ENCODE data around the gene CFAP74.

Gene CFAP74

DNA sequence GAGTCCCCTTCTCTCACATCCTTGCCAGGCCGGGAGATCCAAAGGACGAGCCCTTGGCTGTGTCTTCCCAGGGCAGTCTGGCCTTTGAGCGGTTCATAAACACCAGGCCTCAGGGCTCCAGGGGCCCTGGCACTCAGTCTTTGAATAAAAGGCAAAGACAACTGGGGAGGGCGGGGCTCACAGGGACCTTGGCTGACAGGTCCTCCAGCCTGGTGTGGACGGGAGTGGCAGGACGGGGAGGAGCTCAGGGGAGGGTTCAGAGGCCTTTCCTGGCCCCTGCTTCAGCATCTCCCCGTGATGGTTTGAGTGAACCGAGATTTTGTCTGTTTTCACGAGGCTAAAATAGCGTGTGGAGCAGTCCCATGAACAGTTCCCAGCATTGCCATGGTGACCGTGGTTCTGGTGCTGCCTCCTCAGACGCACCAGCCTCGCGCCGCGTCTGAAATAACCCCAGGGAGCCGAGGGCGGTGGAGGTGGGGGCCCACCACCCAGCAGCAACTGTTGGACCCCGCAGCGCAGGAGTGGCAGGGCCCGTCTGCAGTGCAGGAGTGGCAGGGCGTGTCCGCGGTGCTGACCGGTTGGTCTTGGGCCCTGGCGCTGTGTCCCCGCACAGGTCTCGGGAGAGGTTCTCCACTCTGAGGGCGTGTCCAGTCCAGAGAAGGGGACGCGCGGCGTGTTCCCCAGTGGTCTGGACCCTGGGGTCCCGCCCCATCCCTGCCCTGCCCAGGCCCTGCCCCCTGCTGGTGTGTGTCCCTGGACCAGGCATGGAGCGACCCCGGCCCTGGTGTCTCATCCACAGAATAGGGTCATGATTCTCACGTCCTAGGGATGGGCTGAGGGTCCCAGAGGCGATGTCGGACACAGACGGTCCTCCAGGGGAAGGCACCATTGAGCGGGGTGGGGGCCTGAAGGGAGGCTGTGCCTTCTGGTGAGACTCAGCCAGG is 39.5 kb upstream of the CFAP74 start:
- no peak for DNase-seq (ENCODE audit: low spot score)

DNA sequence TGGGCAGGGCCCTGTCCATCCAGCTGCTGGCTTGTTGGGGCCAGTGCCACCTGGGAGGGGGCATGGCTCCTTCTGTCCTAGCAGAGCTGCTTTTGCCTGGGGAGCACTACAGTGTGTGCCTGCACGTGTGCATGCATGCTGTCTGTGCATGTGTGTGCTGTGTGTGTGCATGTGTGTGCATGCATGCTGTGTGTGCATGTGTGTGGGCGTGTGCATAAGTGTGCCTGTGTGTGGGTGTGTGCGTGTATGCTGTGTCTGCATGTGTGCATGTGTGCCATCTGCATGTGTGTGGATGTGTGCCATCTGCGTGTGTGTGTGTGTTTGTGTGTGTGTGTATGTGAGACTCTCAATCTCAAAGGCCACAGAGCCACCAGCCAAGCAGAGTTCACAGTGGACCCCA is 38.3 kb upstream of the CFAP74 start:
- DNase-seq (ENCODE audit: low spot score): no peak

DNA sequence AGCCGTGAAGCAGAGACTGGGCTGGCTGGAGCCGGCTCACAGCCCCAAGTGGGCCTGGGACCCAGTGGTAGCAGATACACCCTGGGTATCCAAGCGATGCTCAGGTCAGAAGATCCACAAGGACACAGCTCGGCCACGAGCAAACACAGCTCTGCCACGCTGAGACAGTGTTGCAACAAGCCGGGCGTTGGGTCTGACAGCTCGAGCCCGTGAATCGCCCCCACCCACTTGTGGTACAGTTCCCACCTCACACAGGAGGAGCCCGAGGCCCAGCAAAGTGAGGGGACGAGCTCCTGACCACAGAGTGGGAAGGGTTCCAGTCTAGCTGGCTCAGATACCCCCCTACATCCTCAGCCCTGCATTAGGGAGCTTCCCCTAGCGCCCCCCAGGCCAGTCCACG is 37.7 kb upstream of the CFAP74 start:
- DNase-seq (ENCODE audit: low spot score): no peak

DNA sequence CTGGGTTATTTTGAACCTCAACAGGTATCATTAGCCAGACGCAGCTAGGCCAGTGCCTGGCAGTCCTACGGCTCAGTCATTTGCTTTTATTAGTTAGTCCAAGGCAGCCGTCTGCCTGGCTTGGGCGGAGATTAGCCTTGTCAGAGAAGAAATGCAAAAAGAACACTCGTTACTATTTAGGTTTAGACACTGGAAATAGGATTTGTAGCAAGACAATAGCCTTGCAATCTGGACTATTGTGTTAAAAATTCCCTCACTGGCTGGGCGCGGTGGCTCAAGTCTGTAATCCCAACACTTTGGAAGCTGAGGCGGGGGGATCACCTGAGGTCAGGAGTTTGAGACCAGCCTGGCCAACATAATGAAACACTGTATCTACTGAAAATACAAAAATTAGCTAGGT is 35.7 kb upstream of the CFAP74 start:
- no peak for DNase-seq (ENCODE audit: low spot score)

DNA sequence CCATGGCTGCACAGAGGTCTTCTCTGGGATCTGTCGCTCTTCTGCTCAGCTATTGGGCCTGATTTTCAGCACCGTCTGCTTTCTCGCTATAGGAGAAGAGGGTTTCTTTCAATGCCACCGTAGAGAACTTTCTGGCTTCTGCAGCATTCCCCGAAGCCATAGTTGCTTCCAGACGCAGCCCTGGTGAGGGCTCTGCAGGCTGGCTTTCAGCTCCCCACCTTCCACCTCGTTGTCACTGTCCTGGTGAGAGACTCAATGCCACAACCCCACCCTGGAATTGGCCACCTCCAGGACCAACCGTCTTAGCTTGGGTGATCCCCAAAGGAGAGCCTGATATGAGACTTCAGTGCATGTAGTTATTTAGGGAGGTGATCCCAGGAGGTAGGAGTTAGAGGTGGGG is 34.6 kb upstream of the CFAP74 start:
- no peak for DNase-seq (ENCODE audit: low spot score)

DNA sequence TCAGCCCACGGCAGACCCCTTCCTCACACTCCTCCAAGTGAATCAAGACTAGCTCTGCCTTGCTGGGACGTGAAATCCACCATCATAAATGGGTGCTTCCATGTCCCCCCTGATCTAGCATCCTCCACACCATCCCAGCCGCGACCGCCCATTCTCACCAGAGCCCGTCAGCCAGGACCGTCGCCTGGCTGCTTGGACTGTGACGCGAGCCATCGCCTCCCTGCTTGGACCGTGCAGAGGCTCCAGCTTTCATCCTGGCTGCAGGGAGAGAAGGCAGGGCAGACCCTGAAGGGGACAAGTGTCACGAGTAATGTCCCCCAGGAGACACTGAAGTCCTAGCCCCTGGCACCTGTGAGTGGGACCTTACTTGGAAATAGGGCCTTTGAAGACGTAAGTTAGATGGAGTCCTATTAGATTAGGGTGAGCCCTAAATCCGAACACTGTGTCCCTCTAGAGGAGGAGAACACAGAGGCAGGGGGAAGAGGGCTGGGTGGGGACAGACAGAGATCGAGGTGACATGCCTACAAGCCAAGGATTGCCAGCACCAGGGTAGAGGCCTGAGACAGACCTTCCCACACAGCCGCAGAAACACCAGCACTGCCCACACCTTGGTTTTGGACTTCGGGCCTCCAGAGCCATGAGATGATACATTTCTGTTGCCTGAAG is 33.9 kb upstream of the CFAP74 start:
- no peak for DNase-seq (ENCODE audit: low spot score)

DNA sequence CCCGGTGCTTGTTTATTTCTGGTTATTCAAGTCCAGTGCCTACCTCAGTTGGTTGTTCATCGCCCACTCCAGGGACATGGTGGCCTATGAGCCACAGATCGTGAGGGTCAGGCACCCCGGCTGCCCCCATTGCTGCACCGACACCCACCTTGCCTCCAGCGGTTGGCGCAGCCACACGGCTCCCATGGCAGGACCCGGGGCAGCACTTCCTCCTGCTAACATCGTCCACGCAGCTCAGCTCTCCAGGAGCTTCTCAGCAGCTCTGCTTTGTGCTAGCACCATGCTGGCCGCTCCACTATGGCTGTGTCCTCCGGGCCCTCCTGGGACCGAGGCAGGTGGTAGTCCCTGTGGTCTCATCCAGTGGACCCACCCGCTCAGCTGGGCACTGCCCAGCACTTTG is 32.7 kb upstream of the CFAP74 start:
- no peak for DNase-seq (ENCODE audit: low spot score)

DNA sequence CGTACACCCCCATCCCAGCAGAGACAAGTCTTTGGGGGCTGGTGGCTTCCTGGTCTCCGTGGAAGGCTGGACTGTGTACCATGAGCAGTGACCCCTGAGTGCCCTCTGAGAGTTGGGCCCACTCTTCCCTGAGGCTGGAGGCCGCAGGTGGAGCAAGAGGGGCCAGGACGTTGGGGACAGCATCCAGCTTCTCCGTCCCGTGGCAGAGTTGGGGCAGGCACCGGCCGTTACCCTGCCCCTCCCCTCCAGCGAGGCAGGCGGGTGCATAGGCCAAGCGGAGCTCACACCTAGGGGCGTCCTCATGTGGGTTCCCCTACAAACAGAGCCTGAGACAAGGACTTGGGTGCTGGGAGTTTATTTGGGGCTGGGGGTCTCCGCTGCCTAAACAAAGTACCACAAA is 29.6 kb upstream of the CFAP74 start:
- DNase-seq (ENCODE audit: low spot score): no peak

DNA sequence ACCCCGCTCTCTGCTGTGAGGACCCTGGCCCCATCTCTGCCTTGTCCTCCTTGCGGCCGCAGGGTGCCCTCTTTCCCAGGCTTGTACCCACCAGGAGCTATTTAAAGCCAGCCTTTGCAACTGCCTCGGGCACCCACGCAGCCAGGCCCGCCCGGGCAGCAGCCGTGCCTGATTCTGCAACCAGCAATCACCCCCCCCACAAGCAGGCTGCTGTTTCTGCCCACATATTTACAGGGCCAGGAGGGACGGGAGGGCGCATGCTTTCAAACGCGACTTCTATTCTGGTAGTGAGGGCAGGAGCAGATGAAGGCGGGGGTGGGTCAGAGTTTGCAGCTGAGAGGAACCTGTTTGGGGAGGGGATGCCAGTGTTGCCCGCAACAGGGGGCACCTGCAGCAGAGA is 29.2 kb upstream of the CFAP74 start:
- no peak for DNase-seq (ENCODE audit: low spot score)

DNA sequence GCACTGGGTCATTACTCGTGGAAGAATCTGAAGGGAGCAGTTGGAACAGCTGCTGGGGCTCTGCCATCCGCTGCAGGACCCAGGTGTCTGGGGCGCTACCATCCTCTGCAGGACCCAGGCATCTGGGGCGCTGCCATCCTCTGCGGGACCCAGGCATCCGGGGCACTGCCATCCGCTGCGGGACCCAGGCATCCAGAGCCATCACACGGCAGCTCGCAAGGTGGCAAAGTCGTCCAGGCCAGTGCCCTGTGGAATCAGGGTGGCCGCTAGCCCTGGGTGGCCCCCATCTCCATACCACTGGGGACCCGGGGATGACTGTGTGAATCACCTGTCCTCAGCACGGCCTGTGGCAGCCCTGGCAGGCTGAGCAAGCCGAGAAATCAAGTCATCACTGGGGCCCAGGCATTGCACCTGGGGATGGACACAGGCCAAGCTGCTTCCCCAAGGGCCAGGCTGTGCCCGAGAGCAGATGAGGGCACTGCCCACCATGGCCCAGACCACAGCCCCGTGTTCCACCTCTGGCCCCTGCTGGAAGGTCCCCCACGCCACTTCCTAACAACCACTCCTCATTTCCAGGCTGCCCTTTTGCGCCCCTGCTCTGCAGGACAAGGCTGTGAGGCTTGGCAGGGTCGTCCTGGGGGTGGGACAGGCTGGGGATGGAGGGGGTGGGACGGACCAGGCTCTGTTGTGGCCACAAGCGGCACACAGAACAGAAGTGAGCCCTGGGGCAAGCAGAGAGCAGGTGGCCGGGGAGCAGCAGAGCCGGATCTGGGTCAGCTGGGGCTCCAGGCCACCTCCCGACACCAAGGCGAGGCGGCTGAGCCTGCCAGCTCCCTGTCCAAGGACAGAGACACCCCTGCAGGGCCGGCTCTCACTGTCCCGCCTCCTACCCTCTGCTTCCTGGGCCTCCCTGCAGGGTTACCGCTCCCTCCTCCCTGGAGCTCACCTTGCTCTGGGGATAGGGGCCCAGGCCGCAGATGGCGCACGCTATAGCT is 28.3 kb upstream of the CFAP74 start:
- no peak for DNase-seq (ENCODE audit: low spot score)

DNA sequence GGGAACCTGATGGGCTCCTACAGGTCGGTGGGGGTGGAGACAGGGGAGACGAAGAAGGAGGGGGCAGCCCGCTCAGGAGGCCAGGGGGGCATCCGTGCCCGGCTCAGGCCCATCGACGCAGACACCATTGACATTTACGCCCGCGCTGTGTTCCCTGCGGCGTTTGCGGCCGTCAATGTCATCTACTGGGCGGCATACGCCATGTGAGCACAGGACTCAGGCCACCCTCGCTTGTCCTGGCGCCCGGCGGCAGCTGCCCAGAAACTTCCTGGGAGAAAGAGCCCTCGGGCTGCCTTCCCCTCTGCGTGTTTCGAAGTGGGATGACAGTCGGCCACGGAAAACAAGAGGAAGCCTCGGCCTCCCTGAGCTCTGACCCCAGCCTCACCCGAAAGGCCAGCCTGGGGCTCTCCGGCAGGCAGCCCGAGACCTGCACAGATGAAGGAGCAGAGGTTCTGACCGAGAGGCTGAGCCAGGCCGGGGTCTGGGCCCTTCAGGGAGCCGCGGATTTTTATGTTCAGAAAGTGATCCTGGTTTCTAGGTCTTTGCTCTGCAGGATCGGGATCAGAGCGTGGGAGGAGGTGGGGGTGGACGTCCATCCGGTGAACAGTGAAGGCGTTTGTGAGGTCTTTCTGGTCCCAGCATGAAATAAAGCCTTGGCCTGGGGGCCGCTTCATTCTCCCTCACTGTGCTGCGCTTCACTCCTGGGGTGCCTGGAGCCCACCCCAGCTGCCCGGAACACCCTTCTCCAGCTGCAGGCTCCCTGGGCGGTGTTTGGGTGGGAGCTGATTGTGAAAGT is 26.7 kb upstream of the CFAP74 start:
- no peak for DNase-seq (ENCODE audit: low spot score)

DNA sequence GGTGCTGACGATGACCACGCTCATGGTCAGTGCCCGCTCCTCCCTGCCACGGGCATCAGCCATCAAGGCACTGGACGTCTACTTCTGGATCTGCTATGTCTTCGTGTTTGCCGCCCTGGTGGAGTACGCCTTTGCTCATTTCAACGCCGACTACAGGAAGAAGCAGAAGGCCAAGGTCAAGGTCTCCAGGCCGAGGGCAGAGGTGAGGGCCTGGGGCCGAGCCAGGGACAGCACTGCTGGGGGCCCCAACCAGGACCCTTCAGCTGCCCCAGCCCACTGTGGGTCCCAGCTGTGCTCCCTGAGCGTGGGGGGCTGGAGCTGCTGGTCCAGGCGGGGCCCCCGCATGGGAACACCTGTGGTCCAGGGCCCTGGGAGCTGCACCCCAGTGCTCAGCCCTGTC is 26.0 kb upstream of the CFAP74 start:
- no peak for DNase-seq (ENCODE audit: low spot score)

DNA sequence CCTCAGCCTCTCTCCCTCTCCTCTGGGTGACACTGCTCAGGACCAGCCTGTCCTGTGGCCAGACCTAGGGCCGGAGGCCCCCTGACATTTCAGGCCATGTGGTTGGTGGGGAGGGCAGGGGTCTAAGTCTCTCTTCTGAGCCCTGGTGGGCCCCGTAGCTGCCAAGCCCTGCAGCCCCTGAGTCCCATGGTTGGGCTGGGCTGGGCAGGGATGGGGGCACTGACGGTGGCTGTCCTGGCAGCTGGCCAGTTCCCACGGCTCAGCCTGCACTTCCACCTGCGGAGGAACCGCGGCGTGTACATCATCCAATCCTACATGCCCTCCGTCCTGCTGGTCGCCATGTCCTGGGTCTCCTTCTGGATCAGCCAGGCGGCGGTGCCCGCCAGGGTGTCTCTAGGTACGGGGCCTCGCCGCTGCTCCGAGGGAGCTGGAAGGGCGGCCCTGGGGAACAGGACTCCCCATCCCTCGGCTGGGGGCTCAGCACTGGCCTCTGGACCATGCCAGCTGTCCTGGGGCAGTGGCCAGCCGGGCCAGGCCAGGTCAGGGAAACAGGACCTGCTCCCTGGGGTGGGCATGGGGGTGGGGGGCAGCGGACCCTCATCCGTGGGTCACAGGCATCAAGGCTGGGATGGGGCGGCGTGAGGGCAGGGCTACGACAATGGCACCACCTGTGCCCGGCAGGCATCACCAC is 25.4 kb upstream of the CFAP74 start:
- no peak for DNase-seq (ENCODE audit: low spot score)

DNA sequence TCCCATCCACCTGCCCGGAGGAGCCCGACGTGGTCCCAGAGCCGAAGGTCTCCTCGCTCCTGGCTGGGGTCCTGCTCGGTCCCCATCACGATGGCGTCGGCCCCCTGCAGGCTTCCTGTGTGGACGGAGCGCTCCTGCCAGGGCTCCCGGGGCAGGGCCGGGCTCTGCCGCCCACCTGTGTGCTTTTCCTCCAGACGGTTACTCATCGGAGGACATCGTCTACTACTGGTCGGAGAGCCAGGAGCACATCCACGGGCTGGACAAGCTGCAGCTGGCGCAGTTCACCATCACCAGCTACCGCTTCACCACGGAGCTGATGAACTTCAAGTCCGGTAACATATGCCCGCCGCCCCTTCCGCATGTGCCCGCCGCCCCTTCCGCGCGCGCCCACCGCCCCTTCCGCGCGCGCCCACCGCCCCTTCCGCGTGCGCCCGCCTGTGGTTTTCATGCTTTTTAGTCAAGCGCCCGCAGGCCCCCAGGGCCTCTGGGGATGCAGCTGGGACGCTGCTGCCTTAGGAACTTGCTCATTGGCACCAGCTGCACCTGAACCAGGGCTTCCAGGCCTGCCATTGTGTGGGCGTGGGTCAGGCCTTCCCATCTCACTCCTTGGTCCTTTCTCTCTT is 24.5 kb upstream of the CFAP74 start:
- DNase-seq (ENCODE audit: low spot score): no peak

DNA sequence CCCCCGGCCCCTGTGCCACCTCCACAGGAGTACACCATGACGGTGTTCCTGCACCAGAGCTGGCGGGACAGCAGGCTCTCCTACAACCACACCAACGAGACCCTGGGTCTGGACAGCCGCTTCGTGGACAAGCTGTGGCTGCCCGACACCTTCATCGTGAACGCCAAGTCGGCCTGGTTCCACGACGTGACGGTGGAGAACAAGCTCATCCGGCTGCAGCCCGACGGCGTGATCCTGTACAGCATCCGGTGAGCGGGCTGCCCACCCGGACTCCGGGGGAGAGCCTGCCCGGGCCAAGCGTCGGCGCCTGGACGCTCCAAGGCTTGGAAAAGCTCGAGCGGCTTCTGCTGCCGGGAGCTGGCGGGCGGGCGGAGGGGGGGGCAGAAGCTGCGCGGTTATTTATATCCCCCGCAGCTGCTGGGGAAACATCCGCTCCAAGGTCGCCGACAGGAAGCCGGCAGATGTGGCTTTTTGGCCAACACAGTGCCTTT is 21.9 kb upstream of the CFAP74 start:
- DNase-seq (ENCODE audit: low spot score): no peak

DNA sequence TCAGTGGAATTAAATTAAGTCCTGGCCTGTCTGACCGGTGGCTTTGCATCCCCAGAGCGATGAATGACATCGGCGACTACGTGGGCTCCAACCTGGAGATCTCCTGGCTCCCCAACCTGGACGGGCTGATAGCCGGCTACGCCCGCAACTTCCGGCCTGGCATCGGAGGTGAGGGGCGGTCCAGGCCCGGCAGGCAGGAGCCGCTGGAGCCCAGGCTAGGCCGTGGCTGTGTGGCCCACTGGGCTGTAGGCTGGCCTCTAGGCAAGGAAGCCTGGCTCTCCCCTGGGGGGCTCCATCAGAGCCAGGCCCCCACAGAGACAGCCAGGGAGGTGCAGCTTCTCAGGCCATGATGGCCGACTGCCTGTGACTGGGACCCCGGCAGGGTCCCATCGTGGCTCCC is 21.3 kb upstream of the CFAP74 start:
- DNase-seq (ENCODE audit: low spot score): no peak

DNA sequence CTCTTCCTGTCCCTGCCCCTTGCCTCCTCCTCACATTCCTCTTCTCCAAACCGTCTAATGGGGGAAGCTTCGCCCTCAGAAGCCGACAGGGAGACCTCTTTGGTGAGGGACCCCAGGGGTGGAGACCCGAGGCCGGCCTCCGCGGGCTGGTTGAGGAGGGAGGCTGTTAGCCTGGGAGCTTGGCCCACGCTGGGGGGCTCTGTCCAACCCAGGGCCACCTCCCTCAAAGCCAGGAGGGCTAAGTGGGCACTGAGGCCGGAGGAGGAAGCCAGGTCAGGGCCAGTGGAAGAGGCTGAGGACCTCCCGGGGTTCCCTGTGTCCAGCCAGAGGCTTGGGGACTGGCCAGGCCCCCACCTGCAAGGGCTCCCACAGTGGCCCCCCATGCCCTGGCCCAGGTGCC is 20.9 kb upstream of the CFAP74 start:
- no peak for DNase-seq (ENCODE audit: low spot score)

DNA sequence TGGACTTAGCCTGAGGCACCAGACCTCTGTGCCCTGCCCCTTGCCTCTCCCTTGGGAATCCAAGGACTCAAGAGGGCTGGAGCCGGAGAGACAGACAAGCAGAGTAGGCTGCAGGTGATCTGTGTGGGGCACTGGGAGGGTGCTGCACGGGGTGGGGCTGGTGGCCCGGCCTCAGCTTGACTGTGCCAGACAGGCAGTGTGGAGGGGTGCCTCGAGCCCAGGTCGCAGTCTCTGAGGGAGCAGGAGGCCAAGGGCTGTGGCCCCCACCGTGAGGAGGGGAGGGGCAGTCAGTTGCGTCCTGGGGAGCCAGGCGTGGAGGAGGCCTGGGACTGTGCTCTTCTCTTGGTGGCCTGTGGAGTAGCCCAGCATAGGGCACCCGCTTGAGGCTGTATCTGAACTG is 19.6 kb upstream of the CFAP74 start:
- DNase-seq (ENCODE audit: low spot score): no peak

DNA sequence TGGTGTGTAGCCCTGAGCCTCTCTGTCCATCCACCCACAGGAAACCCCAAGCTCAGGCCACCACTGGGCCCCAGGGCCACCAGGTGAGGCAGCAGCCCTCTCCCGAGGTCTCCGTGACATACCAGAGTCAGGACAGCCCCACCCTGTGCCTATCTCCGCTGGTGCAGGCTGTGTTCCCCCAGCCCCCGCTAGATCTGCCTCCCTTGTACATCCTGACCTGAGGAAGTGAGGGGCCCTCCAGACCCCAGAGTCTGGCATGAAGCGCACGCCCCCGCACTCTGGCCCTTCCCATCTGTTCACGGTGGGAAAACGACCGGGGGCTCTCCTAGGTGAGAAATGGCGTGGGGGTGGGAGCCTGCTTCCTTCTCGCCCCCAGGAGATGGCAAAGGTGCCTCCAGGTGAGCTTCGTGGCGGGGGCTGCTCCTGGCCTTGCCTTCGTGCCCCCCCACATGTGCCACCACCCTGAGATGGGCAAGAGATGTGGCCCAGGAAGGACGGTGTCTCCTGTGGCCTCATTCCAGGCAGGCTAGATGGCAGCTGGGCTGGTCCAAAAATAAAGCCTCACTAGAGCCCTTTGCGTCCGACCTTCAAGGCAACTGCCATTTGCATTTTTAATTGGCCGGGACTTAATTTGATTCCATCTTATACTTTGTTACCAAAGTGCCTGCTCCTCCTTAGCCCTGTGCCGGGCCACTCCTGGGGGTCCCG is 18.6 kb upstream of the CFAP74 start:
- DNase-seq (ENCODE audit: low spot score): no peak

DNA sequence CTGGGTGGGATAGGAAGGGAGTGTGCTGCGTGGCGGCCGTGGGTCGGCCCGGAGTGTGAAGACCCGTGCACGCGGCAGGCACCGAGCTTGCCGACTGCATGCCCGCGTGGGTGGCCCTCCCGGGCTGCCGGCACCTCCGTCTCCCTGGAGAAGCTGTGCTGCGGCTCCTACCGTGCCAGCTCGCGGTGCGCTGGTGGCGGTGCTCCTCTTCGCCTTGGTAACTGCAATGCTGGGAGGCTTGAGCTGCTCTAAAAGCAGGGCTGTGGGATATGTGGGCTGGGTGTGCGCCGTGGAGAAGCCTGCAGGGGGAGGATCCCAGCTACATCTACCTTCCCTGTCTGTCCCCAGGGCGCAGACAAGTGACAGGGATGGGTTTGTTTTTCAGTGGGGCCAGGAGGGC is 18.0 kb upstream of the CFAP74 start:
- no peak for DNase-seq (ENCODE audit: low spot score)

Data from left forelimb (tissue), 1 donor.